ENCODE data around the gene CTNND2.
"Not testable (repeated sequence)": the region's sequence is repeated elsewhere in the genome, so short reads cannot be mapped to it uniquely, and the experiment has no call there.

CTNND2 gene

GRCh38 chr5:11004523-11004922, 899.7 kb downstream of the CTNND2 start:
- H3K27me3 ChIP-seq (ENCODE audit: insufficient read depth, low read length); H2AFZ ChIP-seq (ENCODE audit: low read length, unreplicated experiment); H3K27ac ChIP-seq (ENCODE audit: low read depth, low read length); H3K4me1 ChIP-seq (ENCODE audit: control insufficient read depth, insufficient read depth, low read length, unreplicated experiment); H3K4me3 ChIP-seq (ENCODE audit: low read depth, low read length); H3K36me3 ChIP-seq (ENCODE audit: insufficient read depth, low read length); H3K79me2 ChIP-seq (ENCODE audit: control insufficient read depth, insufficient read depth, low read length, unreplicated experiment): not testable (repeated sequence)

- H3K27me3 ChIP-seq (ENCODE audit: insufficient read depth, low read length), result no peaks in the 10 kb centered on the region
- H3K36me3 ChIP-seq (ENCODE audit: insufficient read depth, low read length), result no peaks in the 10 kb centered on the region
- no peak overlapping the region for H3K4me3 ChIP-seq (ENCODE audit: low read depth, low read length)
- H2AFZ ChIP-seq (ENCODE audit: low read length, unreplicated experiment), result no peak overlapping the region
- no peaks in the 10 kb centered on the region for H3K4me1 ChIP-seq (ENCODE audit: control insufficient read depth, insufficient read depth, low read length, unreplicated experiment)
- H3K79me2 ChIP-seq (ENCODE audit: control insufficient read depth, insufficient read depth, low read length, unreplicated experiment), result no peaks in the 10 kb centered on the region
- no peak overlapping the region for H3K27ac ChIP-seq (ENCODE audit: low read depth, low read length)
These were observed 903.5 kb downstream of the CTNND2 start for GRCh38 chr5:11000515-11001353.

GRCh38 chr5:10999714-11000113, 904.5 kb downstream of the CTNND2 start:
- no peaks in the 10 kb centered on the region for H3K36me3 ChIP-seq (ENCODE audit: insufficient read depth, low read length)
- no peak overlapping the region for H3K27ac ChIP-seq (ENCODE audit: low read depth, low read length)
- no peaks in the 10 kb centered on the region for H3K27me3 ChIP-seq (ENCODE audit: insufficient read depth, low read length)
- no peaks in the 10 kb centered on the region for H3K4me1 ChIP-seq (ENCODE audit: control insufficient read depth, insufficient read depth, low read length, unreplicated experiment)
- H3K79me2 ChIP-seq (ENCODE audit: control insufficient read depth, insufficient read depth, low read length, unreplicated experiment), result no peaks in the 10 kb centered on the region
- H2AFZ ChIP-seq (ENCODE audit: low read length, unreplicated experiment), result no peak overlapping the region
- no peak overlapping the region for H3K4me3 ChIP-seq (ENCODE audit: low read depth, low read length)

GRCh38 chr5:10995891-10996290, 908.4 kb downstream of the CTNND2 start:
- no peaks in the 10 kb centered on the region for H3K36me3 ChIP-seq (ENCODE audit: insufficient read depth, low read length)
- no peak overlapping the region for H3K4me3 ChIP-seq (ENCODE audit: low read depth, low read length)
- no peaks in the 10 kb centered on the region for H3K4me1 ChIP-seq (ENCODE audit: control insufficient read depth, insufficient read depth, low read length, unreplicated experiment)
- no peaks in the 10 kb centered on the region for H3K27me3 ChIP-seq (ENCODE audit: insufficient read depth, low read length)
- H2AFZ ChIP-seq (ENCODE audit: low read length, unreplicated experiment), result no peak overlapping the region
- no peaks in the 10 kb centered on the region for H3K79me2 ChIP-seq (ENCODE audit: control insufficient read depth, insufficient read depth, low read length, unreplicated experiment)
- no peak overlapping the region for H3K27ac ChIP-seq (ENCODE audit: low read depth, low read length)

- H3K4me3 ChIP-seq (ENCODE audit: low read depth, low read length), result no peak overlapping the region
- no peaks in the 10 kb centered on the region for H3K79me2 ChIP-seq (ENCODE audit: control insufficient read depth, insufficient read depth, low read length, unreplicated experiment)
- no peaks in the 10 kb centered on the region for H3K36me3 ChIP-seq (ENCODE audit: insufficient read depth, low read length)
- H3K27ac ChIP-seq (ENCODE audit: low read depth, low read length), result no peak overlapping the region
- H2AFZ ChIP-seq (ENCODE audit: low read length, unreplicated experiment), result no peak overlapping the region
- no peaks in the 10 kb centered on the region for H3K4me1 ChIP-seq (ENCODE audit: control insufficient read depth, insufficient read depth, low read length, unreplicated experiment)
- H3K27me3 ChIP-seq (ENCODE audit: insufficient read depth, low read length), result no peaks in the 10 kb centered on the region
These were observed 909.9 kb downstream of the CTNND2 start for GRCh38 chr5:10994091-10994986.

- Histone ChIP-seq H3K4me3 (ENCODE audit: low read depth, low read length) (no peak overlapping the region), H3K4me1 (ENCODE audit: control insufficient read depth, insufficient read depth, low read length, unreplicated experiment) (no peaks in the 10 kb centered on the region), H3K79me2 (ENCODE audit: control insufficient read depth, insufficient read depth, low read length, unreplicated experiment) (no peaks in the 10 kb centered on the region), H3K27me3 (ENCODE audit: insufficient read depth, low read length) (no peaks in the 10 kb centered on the region), H2AFZ (ENCODE audit: low read length, unreplicated experiment) (no peak overlapping the region), H3K36me3 (ENCODE audit: insufficient read depth, low read length) (no peaks in the 10 kb centered on the region), H3K27ac (ENCODE audit: low read depth, low read length) (no peak overlapping the region)
These were observed 913.6 kb downstream of the CTNND2 start for GRCh38 chr5:10990634-10991033.

- no peak overlapping the region for H2AFZ ChIP-seq (ENCODE audit: low read length, unreplicated experiment)
- H3K27me3 ChIP-seq (ENCODE audit: insufficient read depth, low read length), result no peaks in the 10 kb centered on the region
- H3K27ac ChIP-seq (ENCODE audit: low read depth, low read length), result no peak overlapping the region
- H3K4me1 ChIP-seq (ENCODE audit: control insufficient read depth, insufficient read depth, low read length, unreplicated experiment), result no peaks in the 10 kb centered on the region
- no peaks in the 10 kb centered on the region for H3K79me2 ChIP-seq (ENCODE audit: control insufficient read depth, insufficient read depth, low read length, unreplicated experiment)
- H3K4me3 ChIP-seq (ENCODE audit: low read depth, low read length), result no peak overlapping the region
- H3K36me3 ChIP-seq (ENCODE audit: insufficient read depth, low read length), result no peaks in the 10 kb centered on the region
These were observed 914.5 kb downstream of the CTNND2 start for GRCh38 chr5:10989577-10990263.

GRCh38 chr5:10988622-10989021, 915.6 kb downstream of the CTNND2 start:
- H3K36me3 ChIP-seq (ENCODE audit: insufficient read depth, low read length), result no peaks in the 10 kb centered on the region
- H3K79me2 ChIP-seq (ENCODE audit: control insufficient read depth, insufficient read depth, low read length, unreplicated experiment), result no peaks in the 10 kb centered on the region
- H3K4me3 ChIP-seq (ENCODE audit: low read depth, low read length), result no peak overlapping the region
- no peak overlapping the region for H2AFZ ChIP-seq (ENCODE audit: low read length, unreplicated experiment)
- no peaks in the 10 kb centered on the region for H3K27me3 ChIP-seq (ENCODE audit: insufficient read depth, low read length)
- no peak overlapping the region for H3K27ac ChIP-seq (ENCODE audit: low read depth, low read length)
- no peaks in the 10 kb centered on the region for H3K4me1 ChIP-seq (ENCODE audit: control insufficient read depth, insufficient read depth, low read length, unreplicated experiment)

- H3K4me3 ChIP-seq (ENCODE audit: low read depth, low read length), result no peak overlapping the region
- H2AFZ ChIP-seq (ENCODE audit: low read length, unreplicated experiment), result no peak overlapping the region
- H3K36me3 ChIP-seq (ENCODE audit: insufficient read depth, low read length), result no peaks in the 10 kb centered on the region
- H3K4me1 ChIP-seq (ENCODE audit: control insufficient read depth, insufficient read depth, low read length, unreplicated experiment), result no peaks in the 10 kb centered on the region
- no peaks in the 10 kb centered on the region for H3K79me2 ChIP-seq (ENCODE audit: control insufficient read depth, insufficient read depth, low read length, unreplicated experiment)
- no peak overlapping the region for H3K27ac ChIP-seq (ENCODE audit: low read depth, low read length)
- no peaks in the 10 kb centered on the region for H3K27me3 ChIP-seq (ENCODE audit: insufficient read depth, low read length)
These were observed 916.2 kb downstream of the CTNND2 start for GRCh38 chr5:10987925-10988504.

GRCh38 chr5:10987276-10987924, 916.8 kb downstream of the CTNND2 start:
- no peaks in the 10 kb centered on the region for H3K27me3 ChIP-seq (ENCODE audit: insufficient read depth, low read length)
- H3K79me2 ChIP-seq (ENCODE audit: control insufficient read depth, insufficient read depth, low read length, unreplicated experiment), result no peaks in the 10 kb centered on the region
- H3K4me1 ChIP-seq (ENCODE audit: control insufficient read depth, insufficient read depth, low read length, unreplicated experiment), result no peaks in the 10 kb centered on the region
- no peak overlapping the region for H2AFZ ChIP-seq (ENCODE audit: low read length, unreplicated experiment)
- no peak overlapping the region for H3K27ac ChIP-seq (ENCODE audit: low read depth, low read length)
- H3K36me3 ChIP-seq (ENCODE audit: insufficient read depth, low read length), result no peaks in the 10 kb centered on the region
- H3K4me3 ChIP-seq (ENCODE audit: low read depth, low read length), result no peak overlapping the region
